ENCODE data around the gene TTC13. TPM values are rescaled to one million over a fixed set of nuclear protein-coding genes. Genes with fewer than 3 reads are reported as not detected.

TTC13 gene
- total and polyA plus RNA-seq, 10 of the 15 experiments (the other 5 are each of a cell fraction or from before 2014, with no cell fraction given), result 5.8 to 30.8 (median 18.5) TPM

DNA sequence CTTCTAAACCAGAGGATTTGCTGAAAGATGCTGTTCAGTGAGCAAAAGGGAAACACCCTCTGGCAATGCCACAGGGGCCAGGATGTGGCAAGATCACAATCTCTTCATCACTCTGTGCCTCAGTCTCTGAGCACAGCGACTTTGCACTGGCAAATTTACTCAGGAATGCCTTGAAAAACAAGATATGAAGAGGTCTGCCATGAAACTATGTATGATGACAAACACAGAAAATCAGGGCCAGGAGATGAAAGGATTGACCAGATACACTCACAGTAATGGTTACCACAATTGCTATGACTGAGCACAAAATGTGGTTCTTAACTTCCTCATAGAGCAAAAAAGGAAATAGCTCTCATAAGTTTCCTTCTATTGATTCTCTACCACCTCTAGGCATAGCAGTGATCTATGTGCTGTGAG lies 5.8 kb downstream of the TTC13 start (continued):
- TF ChIP-seq, protein P1, sequence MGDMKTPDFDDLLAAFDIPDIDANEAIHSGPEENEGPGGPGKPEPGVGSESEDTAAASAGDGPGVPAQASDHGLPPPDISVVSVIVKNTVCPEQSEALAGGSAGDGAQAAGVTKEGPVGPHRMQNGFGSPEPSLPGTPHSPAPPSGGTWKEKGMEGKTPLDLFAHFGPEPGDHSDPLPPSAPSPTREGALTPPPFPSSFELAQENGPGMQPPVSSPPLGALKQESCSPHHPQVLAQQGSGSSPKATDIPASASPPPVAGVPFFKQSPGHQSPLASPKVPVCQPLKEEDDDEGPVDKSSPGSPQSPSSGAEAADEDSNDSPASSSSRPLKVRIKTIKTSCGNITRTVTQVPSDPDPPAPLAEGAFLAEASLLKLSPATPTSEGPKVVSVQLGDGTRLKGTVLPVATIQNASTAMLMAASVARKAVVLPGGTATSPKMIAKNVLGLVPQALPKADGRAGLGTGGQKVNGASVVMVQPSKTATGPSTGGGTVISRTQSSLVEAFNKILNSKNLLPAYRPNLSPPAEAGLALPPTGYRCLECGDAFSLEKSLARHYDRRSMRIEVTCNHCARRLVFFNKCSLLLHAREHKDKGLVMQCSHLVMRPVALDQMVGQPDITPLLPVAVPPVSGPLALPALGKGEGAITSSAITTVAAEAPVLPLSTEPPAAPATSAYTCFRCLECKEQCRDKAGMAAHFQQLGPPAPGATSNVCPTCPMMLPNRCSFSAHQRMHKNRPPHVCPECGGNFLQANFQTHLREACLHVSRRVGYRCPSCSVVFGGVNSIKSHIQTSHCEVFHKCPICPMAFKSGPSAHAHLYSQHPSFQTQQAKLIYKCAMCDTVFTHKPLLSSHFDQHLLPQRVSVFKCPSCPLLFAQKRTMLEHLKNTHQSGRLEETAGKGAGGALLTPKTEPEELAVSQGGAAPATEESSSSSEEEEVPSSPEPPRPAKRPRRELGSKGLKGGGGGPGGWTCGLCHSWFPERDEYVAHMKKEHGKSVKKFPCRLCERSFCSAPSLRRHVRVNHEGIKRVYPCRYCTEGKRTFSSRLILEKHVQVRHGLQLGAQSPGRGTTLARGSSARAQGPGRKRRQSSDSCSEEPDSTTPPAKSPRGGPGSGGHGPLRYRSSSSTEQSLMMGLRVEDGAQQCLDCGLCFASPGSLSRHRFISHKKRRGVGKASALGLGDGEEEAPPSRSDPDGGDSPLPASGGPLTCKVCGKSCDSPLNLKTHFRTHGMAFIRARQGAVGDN (IDR thresholded peaks at IDR 0.05), result no peak
- TF ChIP-seq CREM (IDR thresholded peaks at IDR 0.05; ENCODE audit: low read depth), result peak; percentile 56; the same call in 1 of the 2 replicates
- TF ChIP-seq POLR2AphosphoS2 (IDR thresholded peaks at IDR 0.05; ENCODE audit: low read depth, low read length), result no peak
- no peak for TF ChIP-seq BACH1 (IDR thresholded peaks at IDR 0.05; ENCODE audit: borderline replicate concordance)
- no peak for TF ChIP-seq SMAD1 (IDR thresholded peaks at IDR 0.05; ENCODE audit: low read depth, partially characterized antibody)
- peak; percentile 54; the same call in 1 of the 2 replicates for TF ChIP-seq YY1 (IDR thresholded peaks at IDR 0.05; ENCODE audit: low read depth, low read length)
- no peak for TF ChIP-seq RELA (IDR thresholded peaks at IDR 0.05; ENCODE audit: borderline replicate concordance, partially characterized antibody)
- TF ChIP-seq NFYB (IDR thresholded peaks at IDR 0.05; ENCODE audit: insufficient read depth, low read depth, low read length), result no peak
- no peak for TF ChIP-seq RBBP5 (conservative IDR thresholded peaks at IDR 0.05)
- TF ChIP-seq FOXK2 (IDR thresholded peaks at IDR 0.05), result no peak
- no peak for TF ChIP-seq GATAD2B (conservative IDR thresholded peaks at IDR 0.05; ENCODE audit: low read depth)
- 0 out of 2 replicates have a peak, but pooled peaks have one; percentile 22 for TF ChIP-seq NFIC (IDR thresholded peaks at IDR 0.05; ENCODE audit: low read depth, low read length)
- no peak for TF ChIP-seq FOS (IDR thresholded peaks at IDR 0.05; ENCODE audit: borderline replicate concordance, extremely low read depth, insufficient read length)
- TF ChIP-seq MTA3 (IDR thresholded peaks at IDR 0.05; ENCODE audit: borderline replicate concordance, low read length), result no peak
- TF ChIP-seq IKZF1 (conservative IDR thresholded peaks at IDR 0.05), result peak; percentile 48; the same call in 1 of the 2 replicates
- TF ChIP-seq NR2C2 (IDR thresholded peaks at IDR 0.05; ENCODE audit: borderline replicate concordance, control insufficient read depth, insufficient read length, low read depth), result no peak
- no peak for TF ChIP-seq SIN3A (IDR thresholded peaks at IDR 0.05; ENCODE audit: low read depth, low read length)
- TF ChIP-seq HSF1 (IDR thresholded peaks at IDR 0.05; ENCODE audit: low read depth, low read length), result no peak
- TF ChIP-seq ETV6 (conservative IDR thresholded peaks at IDR 0.05 in 1 of 2, IDR thresholded peaks at IDR 0.05 in 1 of 2; ENCODE audit: borderline replicate concordance in 1 of 2, low read depth in 1 of 2), result peak in 1 of 2 experiments; percentile 83; a peak in 2 of 4 replicates
- TF ChIP-seq STAT3 (IDR thresholded peaks at IDR 0.05; ENCODE audit: low read depth, low read length), result no peak
- TF ChIP-seq TARDBP (IDR thresholded peaks at IDR 0.05; ENCODE audit: borderline replicate concordance), result no peak
- TF ChIP-seq BCL11A (IDR thresholded peaks at IDR 0.05; ENCODE audit: low read depth, low read length), result no peak
- TF ChIP-seq, protein P2, sequence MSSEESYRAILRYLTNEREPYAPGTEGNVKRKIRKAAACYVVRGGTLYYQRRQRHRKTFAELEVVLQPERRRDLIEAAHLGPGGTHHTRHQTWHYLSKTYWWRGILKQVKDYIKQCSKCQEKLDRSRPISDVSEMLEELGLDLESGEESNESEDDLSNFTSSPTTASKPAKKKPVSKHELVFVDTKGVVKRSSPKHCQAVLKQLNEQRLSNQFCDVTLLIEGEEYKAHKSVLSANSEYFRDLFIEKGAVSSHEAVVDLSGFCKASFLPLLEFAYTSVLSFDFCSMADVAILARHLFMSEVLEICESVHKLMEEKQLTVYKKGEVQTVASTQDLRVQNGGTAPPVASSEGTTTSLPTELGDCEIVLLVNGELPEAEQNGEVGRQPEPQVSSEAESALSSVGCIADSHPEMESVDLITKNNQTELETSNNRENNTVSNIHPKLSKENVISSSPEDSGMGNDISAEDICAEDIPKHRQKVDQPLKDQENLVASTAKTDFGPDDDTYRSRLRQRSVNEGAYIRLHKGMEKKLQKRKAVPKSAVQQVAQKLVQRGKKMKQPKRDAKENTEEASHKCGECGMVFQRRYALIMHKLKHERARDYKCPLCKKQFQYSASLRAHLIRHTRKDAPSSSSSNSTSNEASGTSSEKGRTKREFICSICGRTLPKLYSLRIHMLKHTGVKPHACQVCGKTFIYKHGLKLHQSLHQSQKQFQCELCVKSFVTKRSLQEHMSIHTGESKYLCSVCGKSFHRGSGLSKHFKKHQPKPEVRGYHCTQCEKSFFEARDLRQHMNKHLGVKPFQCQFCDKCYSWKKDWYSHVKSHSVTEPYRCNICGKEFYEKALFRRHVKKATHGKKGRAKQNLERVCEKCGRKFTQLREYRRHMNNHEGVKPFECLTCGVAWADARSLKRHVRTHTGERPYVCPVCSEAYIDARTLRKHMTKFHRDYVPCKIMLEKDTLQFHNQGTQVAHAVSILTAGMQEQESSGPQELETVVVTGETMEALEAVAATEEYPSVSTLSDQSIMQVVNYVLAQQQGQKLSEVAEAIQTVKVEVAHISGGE (CRISPR knock-in tag; IDR thresholded peaks at IDR 0.05), result no peak

Measured in GM12878 (cell line).